ENCODE data around the gene CALY. TPM values are rescaled to one million over a fixed set of nuclear protein-coding genes. Genes with fewer than 3 reads are reported as not detected.

CALY gene
- polyA plus RNA-seq, 2 of the 4 experiments (the other 2 are of a cell fraction): 0.30 to 0.63 TPM

DNA sequence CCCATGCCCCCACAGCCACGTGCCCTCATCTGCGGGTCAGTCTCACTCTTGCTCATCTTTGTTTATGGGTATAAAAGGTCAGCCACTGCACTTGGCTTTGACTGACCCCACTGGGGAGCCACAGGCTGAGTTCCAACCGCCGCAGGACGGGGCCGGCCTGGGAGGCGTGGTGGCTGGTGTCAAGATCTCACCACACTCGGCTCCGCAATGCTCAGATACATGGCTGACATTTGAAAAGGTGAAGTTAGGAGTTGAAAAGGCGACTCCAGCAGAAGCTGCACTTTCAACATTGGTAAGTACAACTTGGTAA is 42.9 kb downstream of the CALY start (continued):
- TF ChIP-seq REST (IDR thresholded peaks at IDR 0.05): no peak
- TF ChIP-seq ZSCAN20 (CRISPR knock-in tag; IDR thresholded peaks at IDR 0.05): no peak
- TF ChIP-seq ZNF302 (CRISPR knock-in tag; IDR thresholded peaks at IDR 0.05): no peak
- TF ChIP-seq CBX8 (IDR thresholded peaks at IDR 0.05): no peak
- no peak for TF ChIP-seq HOXB5 (CRISPR knock-in tag; IDR thresholded peaks at IDR 0.05)

- CTCF ChIA-PET: interaction anchor here (0.7 to 4.3 kb wide), 4 partner anchors 10 to 14 kb away, joined by 3 to 18 read pairs (median 9); no protein-coding TSS in a partner anchor
- 80% methylated on average over 23 of the region's 38 CpGs for WGBS (ENCODE audit: missing lambda C conversion rate)
- Histone ChIP-seq H3K27ac (no peak overlapping the region; a peak in 1 of 6 replicates), H3K4me2 (0 out of 3 replicates have a peak overlapping the region, but pooled peaks have one; percentile 14), H3K4me1 (peaks cover 9% of the 10 kb centered on the region; the same call in 2 of the 3 replicates), H3K4me3 (no peak overlapping the region), H3K9me3 (no peaks in the 10 kb centered on the region)
- peak in 1 of 2 experiments; percentile 64 for DNase-seq (ENCODE audit: low read depth in 1 of 2, low spot score in 1 of 2)
- TF ChIP-seq KDM5A (IDR thresholded peaks at IDR 0.05) (no peak), FOSL2 (IDR thresholded peaks at IDR 0.05) (no peak), FOSL2 (CRISPR knock-in tag; IDR thresholded peaks at IDR 0.05) (0 out of 2 replicates have a peak, but pooled peaks have one; percentile 24)
- POLR2A ChIA-PET: no interaction called here
- peak; percentile 28 to 38; a peak in 3 of 6 replicates for ATAC-seq
- FAIRE-seq: no peak
Observed at GRCh38 chr10:133292919-133293809, 43.5 kb downstream of the CALY start.

DNA sequence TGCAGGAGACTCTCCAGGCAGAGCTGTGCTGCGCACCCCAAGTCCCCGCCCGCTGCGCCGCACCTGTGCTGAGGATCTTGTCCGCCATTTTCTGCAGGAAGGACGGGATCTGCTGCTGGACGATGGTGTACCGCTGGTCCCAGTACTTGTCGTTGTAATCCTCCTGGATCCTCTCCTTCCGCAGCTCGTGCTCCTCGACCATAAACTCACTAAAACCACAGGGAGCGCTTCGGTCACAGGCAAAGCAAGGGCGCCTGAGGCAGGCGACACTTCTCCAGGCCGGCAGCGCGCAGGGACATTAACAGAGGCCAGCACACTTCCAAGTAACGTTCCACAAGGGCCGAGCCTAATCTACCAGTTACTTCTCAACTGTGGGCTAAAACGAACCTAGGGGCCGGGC is 46.9 kb downstream of the CALY start:
- 95% methylated on average over 20 of the region's 24 CpGs for WGBS (ENCODE audit: missing lambda C conversion rate)
- ChIA-PET POLR2A (no interaction called here), CTCF (no interaction called here)
- Histone ChIP-seq H3K4me1 (peaks cover 9% of the 10 kb centered on the region; the same call in 2 of the 3 replicates), H3K4me2 (no peak overlapping the region), H3K9me3 (no peaks in the 10 kb centered on the region), H3K4me3 (no peak overlapping the region), H3K27ac (no peak overlapping the region)
- FAIRE-seq (no peak), ATAC-seq (no peak), DNase-seq (ENCODE audit: low read depth in 1 of 2, low spot score in 1 of 2) (no peak)
- TF ChIP-seq CHD4 (IDR thresholded peaks at IDR 0.05; ENCODE audit: borderline replicate concordance) (no peak), CHD2 (IDR thresholded peaks at IDR 0.05; ENCODE audit: low read length, partially characterized antibody) (no peak), ZNF302 (CRISPR knock-in tag; IDR thresholded peaks at IDR 0.05) (no peak), CBX8 (IDR thresholded peaks at IDR 0.05) (no peak), RFX5 (IDR thresholded peaks at IDR 0.05) (no peak), FOSB (CRISPR knock-in tag; IDR thresholded peaks at IDR 0.05) (no peak)

- no peak for TF ChIP-seq ZSCAN20 (CRISPR knock-in tag; IDR thresholded peaks at IDR 0.05)
- no peak for TF ChIP-seq EHF (CRISPR knock-in tag; IDR thresholded peaks at IDR 0.05)
- no peak for TF ChIP-seq POLR2A (IDR thresholded peaks at IDR 0.05; ENCODE audit: low read length)
- POLR2A ChIA-PET: no interaction called here
- no peak for DNase-seq (ENCODE audit: low read depth in 1 of 2, low spot score in 1 of 2)
- Histone ChIP-seq H3K4me2 (no peak overlapping the region), H3K4me1 (peaks cover 2% of the 10 kb centered on the region; the same call in 2 of the 3 replicates), H3K9me3 (no peaks in the 10 kb centered on the region), H3K27ac (no peak overlapping the region), H3K4me3 (no peak overlapping the region)
- CTCF ChIA-PET: interaction anchor here (1.1 to 2.2 kb wide), 7 partner anchors 12 to 151 kb away, joined by 3 to 5 read pairs (median 3); no protein-coding TSS in a partner anchor
- FAIRE-seq: no peak
- 93% methylated on average over 22 of the region's 46 CpGs for WGBS (ENCODE audit: missing lambda C conversion rate)
- ATAC-seq: no peak
Observed at GRCh38 chr10:133287832-133288500, 48.7 kb downstream of the CALY start.
